Measurements from ENCODE around the gene MSH6.

The MSH6 gene

GRCh38 chr2:47815764-47816163 lies 32.8 kb downstream of the MSH6 start:
- no peaks in the 10 kb centered on the region for H3K9me3 ChIP-seq (ENCODE audit: insufficient read depth, low read depth, low read length)
- H3K4me1 ChIP-seq (ENCODE audit: insufficient read depth, low read length), result no peaks in the 10 kb centered on the region
- H3K27ac ChIP-seq (ENCODE audit: low read length), result no peak overlapping the region
- H3K9ac ChIP-seq (ENCODE audit: low read depth, low read length), result no peak overlapping the region
- peaks cover 90% of the 10 kb centered on the region for H3K36me3 ChIP-seq (ENCODE audit: insufficient read depth, low read depth, low read length)
- no peak overlapping the region for H3K4me3 ChIP-seq (ENCODE audit: low read length)
- H3K27me3 ChIP-seq (ENCODE audit: insufficient read depth, low read length), result no peaks in the 10 kb centered on the region

GRCh38 chr2:47818777-47819176 lies 35.8 kb downstream of the MSH6 start:
- no peak overlapping the region for H3K9ac ChIP-seq (ENCODE audit: low read depth, low read length)
- peaks cover 89% of the 10 kb centered on the region for H3K36me3 ChIP-seq (ENCODE audit: insufficient read depth, low read depth, low read length)

GRCh38 chr2:47819834-47820233 lies 36.9 kb downstream of the MSH6 start:
- Histone ChIP-seq H3K9me3 (ENCODE audit: insufficient read depth, low read depth, low read length) (no peaks in the 10 kb centered on the region), H3K4me1 (ENCODE audit: insufficient read depth, low read length) (no peaks in the 10 kb centered on the region), H3K9ac (ENCODE audit: low read depth, low read length) (no peak overlapping the region), H3K27ac (ENCODE audit: low read length) (no peak overlapping the region), H3K27me3 (ENCODE audit: insufficient read depth, low read length) (no peaks in the 10 kb centered on the region), H3K4me3 (ENCODE audit: low read length) (no peak overlapping the region), H3K36me3 (ENCODE audit: insufficient read depth, low read depth, low read length) (peaks cover 89% of the 10 kb centered on the region)

More at GRCh38 chr2:47818777-47819176, 35.8 kb downstream of the MSH6 start:
- no peaks in the 10 kb centered on the region for H3K9me3 ChIP-seq (ENCODE audit: insufficient read depth, low read depth, low read length)
- no peaks in the 10 kb centered on the region for H3K27me3 ChIP-seq (ENCODE audit: insufficient read depth, low read length)
- no peak overlapping the region for H3K27ac ChIP-seq (ENCODE audit: low read length)
- no peaks in the 10 kb centered on the region for H3K4me1 ChIP-seq (ENCODE audit: insufficient read depth, low read length)
- H3K4me3 ChIP-seq (ENCODE audit: low read length), result no peak overlapping the region

DNA sequence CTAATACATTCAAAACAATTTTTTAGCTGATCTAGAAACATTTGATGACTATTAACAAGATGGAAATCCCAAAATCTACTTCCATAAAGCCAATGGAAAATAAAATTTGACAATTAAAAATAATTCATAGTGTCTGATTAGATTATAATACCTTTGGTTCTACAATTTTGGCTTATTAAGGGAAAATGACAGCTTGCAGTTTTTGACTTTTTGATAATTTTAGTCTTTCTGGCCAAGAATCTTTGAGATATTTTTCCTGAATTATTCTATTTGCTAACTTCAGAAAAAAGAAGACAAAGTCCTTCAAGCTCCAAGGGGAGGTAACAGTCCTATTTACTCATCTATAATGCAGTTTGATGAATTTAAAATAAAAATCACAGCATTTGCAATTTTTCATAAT lies 39.6 kb downstream of the MSH6 start:
- Histone ChIP-seq H3K9me3 (ENCODE audit: insufficient read depth, low read depth, low read length) (no peaks in the 10 kb centered on the region), H3K36me3 (ENCODE audit: insufficient read depth, low read depth, low read length) (peaks cover 77% of the 10 kb centered on the region), H3K4me1 (ENCODE audit: insufficient read depth, low read length) (no peaks in the 10 kb centered on the region), H3K9ac (ENCODE audit: low read depth, low read length) (no peak overlapping the region), H3K27me3 (ENCODE audit: insufficient read depth, low read length) (no peaks in the 10 kb centered on the region), H3K4me3 (ENCODE audit: low read length) (no peak overlapping the region), H3K27ac (ENCODE audit: low read length) (no peak overlapping the region)

DNA sequence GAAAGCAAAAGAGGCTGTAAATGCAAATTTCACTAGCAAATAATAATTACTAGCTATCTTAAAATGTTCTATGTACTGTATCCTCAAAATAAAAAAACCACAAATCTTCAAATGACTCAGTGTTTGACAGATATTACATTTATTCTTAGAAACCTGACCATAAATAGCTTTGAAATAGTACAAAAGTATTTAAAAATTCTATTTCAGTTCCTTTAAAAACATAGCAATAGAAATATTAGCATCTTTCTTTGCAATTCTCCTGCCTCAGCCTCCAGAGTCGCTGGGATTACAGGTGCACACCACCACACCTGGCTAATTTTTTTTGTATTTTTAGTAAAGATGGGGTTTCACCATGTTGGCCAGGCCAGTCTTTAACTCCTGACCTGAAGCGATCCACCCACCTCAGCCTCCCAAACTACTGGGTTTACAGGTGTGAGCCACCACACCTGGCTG lies 50.6 kb downstream of the MSH6 start:
- Histone ChIP-seq H3K27ac (ENCODE audit: low read length) (no peak overlapping the region), H3K9me3 (ENCODE audit: insufficient read depth, low read depth, low read length) (no peaks in the 10 kb centered on the region), H3K4me3 (ENCODE audit: low read length) (no peak overlapping the region), H3K27me3 (ENCODE audit: insufficient read depth, low read length) (no peaks in the 10 kb centered on the region), H3K36me3 (ENCODE audit: insufficient read depth, low read depth, low read length) (peaks cover 94% of the 10 kb centered on the region), H3K9ac (ENCODE audit: low read depth, low read length) (no peak overlapping the region), H3K4me1 (ENCODE audit: insufficient read depth, low read length) (no peaks in the 10 kb centered on the region)

DNA sequence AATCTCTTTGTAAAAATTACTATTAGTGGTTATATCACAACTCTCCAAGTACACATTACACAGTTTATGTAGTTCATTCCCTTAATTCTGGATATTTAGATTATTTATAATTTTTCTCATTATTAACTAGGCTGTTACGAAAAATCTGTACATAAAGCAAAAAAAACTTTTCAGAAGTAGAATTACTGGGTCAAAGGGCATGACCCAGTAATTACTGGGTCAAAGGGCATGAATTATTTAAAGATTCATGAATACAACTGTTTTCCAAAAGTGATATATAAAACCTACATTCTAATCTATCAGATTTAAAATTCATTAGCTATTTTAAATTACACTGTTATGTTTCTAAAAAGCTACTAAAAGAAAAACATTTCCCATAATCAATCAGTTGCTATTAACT lies 55.3 kb downstream of the MSH6 start:
- Histone ChIP-seq H3K4me1 (ENCODE audit: insufficient read depth, low read length) (no peaks in the 10 kb centered on the region), H3K9ac (ENCODE audit: low read depth, low read length) (no peak overlapping the region)

DNA sequence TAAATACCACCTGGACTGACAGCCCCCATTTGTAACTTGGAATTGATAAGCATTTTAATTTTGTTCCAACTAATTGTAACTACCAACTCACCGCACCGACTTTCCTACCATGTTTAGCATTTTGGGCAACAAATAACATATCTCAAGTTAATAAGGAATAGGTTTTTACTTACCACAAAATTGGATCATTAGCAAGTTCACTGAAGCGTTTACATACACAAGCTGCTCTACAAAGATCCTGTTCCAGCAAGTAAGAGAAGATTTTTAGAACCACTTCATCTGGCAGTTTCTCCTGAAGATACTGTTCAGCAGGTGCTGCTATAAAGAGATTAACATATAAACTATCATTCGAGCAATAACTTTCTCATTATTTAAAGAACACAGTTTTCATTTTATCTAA lies 55.7 kb downstream of the MSH6 start:
- H3K4me3 ChIP-seq (ENCODE audit: low read length), result no peak overlapping the region
- H3K9me3 ChIP-seq (ENCODE audit: insufficient read depth, low read depth, low read length), result no peaks in the 10 kb centered on the region
- no peak overlapping the region for H3K9ac ChIP-seq (ENCODE audit: low read depth, low read length)
- no peak overlapping the region for H3K27ac ChIP-seq (ENCODE audit: low read length)
- H3K4me1 ChIP-seq (ENCODE audit: insufficient read depth, low read length), result no peaks in the 10 kb centered on the region
- H3K36me3 ChIP-seq (ENCODE audit: insufficient read depth, low read depth, low read length), result peaks cover 60% of the 10 kb centered on the region
- H3K27me3 ChIP-seq (ENCODE audit: insufficient read depth, low read length), result no peaks in the 10 kb centered on the region

More for the DNA sequence above, 55.3 kb downstream of the MSH6 start:
- Histone ChIP-seq H3K36me3 (ENCODE audit: insufficient read depth, low read depth, low read length) (peaks cover 64% of the 10 kb centered on the region), H3K27ac (ENCODE audit: low read length) (no peak overlapping the region), H3K9me3 (ENCODE audit: insufficient read depth, low read depth, low read length) (no peaks in the 10 kb centered on the region), H3K27me3 (ENCODE audit: insufficient read depth, low read length) (no peaks in the 10 kb centered on the region), H3K4me3 (ENCODE audit: low read length) (no peak overlapping the region)

GRCh38 chr2:47842846-47843245 lies 59.9 kb downstream of the MSH6 start:
- H3K27me3 ChIP-seq (ENCODE audit: insufficient read depth, low read length), result no peaks in the 10 kb centered on the region
- no peaks in the 10 kb centered on the region for H3K9me3 ChIP-seq (ENCODE audit: insufficient read depth, low read depth, low read length)
- H3K4me1 ChIP-seq (ENCODE audit: insufficient read depth, low read length), result no peaks in the 10 kb centered on the region
- H3K27ac ChIP-seq (ENCODE audit: low read length), result no peak overlapping the region
- H3K4me3 ChIP-seq (ENCODE audit: low read length), result no peak overlapping the region
- no peak overlapping the region for H3K9ac ChIP-seq (ENCODE audit: low read depth, low read length)
- peaks cover 18% of the 10 kb centered on the region for H3K36me3 ChIP-seq (ENCODE audit: insufficient read depth, low read depth, low read length)

DNA sequence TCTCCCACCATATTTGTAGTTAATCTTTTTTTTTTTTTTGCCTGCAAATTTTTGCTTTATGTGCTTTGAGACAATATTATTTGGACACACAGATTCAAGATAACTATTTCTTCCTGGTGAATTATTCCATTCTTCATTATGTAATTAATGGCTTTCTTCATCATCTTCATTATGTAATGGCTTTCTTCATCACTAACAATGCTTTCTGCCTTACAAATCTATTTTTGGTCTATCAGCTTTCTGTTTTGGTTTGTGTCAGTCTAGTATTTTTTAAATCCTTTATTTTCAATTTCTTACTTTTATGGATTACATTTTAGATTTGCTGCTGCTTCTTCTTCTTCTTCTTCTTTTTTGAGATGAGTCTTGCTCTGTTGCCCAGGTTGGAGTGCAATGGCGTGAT lies 60.5 kb downstream of the MSH6 start:
- no peaks in the 10 kb centered on the region for H3K4me1 ChIP-seq (ENCODE audit: insufficient read depth, low read length)
- H3K4me3 ChIP-seq (ENCODE audit: low read length), result no peak overlapping the region
- no peak overlapping the region for H3K9ac ChIP-seq (ENCODE audit: low read depth, low read length)
- H3K36me3 ChIP-seq (ENCODE audit: insufficient read depth, low read depth, low read length), result peaks cover 13% of the 10 kb centered on the region
- no peaks in the 10 kb centered on the region for H3K27me3 ChIP-seq (ENCODE audit: insufficient read depth, low read length)
- no peak overlapping the region for H3K27ac ChIP-seq (ENCODE audit: low read length)
- no peaks in the 10 kb centered on the region for H3K9me3 ChIP-seq (ENCODE audit: insufficient read depth, low read depth, low read length)

DNA sequence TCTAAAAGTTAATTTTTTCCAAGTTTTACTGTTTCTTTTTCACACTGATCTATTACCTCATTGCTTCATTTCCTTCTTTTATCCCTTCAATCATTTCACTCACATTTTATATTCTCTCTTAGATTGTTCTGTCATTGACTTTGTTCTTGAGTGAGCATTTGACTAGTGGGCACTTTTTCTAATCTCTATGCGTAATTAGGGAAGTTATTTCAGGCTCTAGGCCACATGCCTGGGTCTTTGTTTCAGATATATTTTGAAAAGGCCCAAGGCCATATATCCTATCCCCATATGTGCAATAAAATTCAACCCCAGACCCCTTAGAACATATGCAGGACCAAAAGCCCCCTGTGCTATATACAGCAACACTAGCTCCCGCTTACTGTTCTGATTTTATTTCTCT lies 61.2 kb downstream of the MSH6 start:
- peaks cover 5% of the 10 kb centered on the region for H3K36me3 ChIP-seq (ENCODE audit: insufficient read depth, low read depth, low read length)
- no peaks in the 10 kb centered on the region for H3K4me1 ChIP-seq (ENCODE audit: insufficient read depth, low read length)
- H3K9ac ChIP-seq (ENCODE audit: low read depth, low read length), result no peak overlapping the region
- no peaks in the 10 kb centered on the region for H3K9me3 ChIP-seq (ENCODE audit: insufficient read depth, low read depth, low read length)
- no peak overlapping the region for H3K27ac ChIP-seq (ENCODE audit: low read length)
- H3K4me3 ChIP-seq (ENCODE audit: low read length), result no peak overlapping the region
- no peaks in the 10 kb centered on the region for H3K27me3 ChIP-seq (ENCODE audit: insufficient read depth, low read length)

DNA sequence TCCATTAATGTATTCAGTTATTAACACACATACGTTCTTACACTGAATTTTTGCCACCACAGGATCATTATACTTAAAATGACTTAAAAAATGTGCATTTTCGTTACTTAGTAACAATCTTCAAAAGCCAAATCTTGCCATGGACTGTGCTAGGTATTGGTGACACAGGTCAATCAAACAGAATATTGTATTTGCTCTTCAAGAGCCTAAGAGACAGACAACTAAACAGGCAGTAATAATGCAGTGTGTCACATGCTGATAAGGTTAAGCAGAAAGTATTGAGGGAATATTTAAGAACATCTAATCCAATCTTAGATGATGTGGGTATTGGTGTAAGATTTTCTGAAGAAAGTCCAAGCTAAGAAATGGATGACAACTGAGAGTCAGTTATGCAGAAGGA lies 66.4 kb downstream of the MSH6 start:
- Histone ChIP-seq H3K4me1 (ENCODE audit: insufficient read depth, low read length) (no peaks in the 10 kb centered on the region), H3K9me3 (ENCODE audit: insufficient read depth, low read depth, low read length) (no peaks in the 10 kb centered on the region), H3K36me3 (ENCODE audit: insufficient read depth, low read depth, low read length) (peaks cover 5% of the 10 kb centered on the region; the same call in 1 of the 2 replicates), H3K27ac (ENCODE audit: low read length) (no peak overlapping the region), H3K9ac (ENCODE audit: low read depth, low read length) (no peak overlapping the region), H3K4me3 (ENCODE audit: low read length) (no peak overlapping the region), H3K27me3 (ENCODE audit: insufficient read depth, low read length) (no peaks in the 10 kb centered on the region)

- Histone ChIP-seq H3K9ac (ENCODE audit: low read depth, low read length) (no peak overlapping the region), H3K36me3 (ENCODE audit: insufficient read depth, low read depth, low read length) (peaks cover 5% of the 10 kb centered on the region; the same call in 1 of the 2 replicates), H3K27ac (ENCODE audit: low read length) (no peak overlapping the region), H3K9me3 (ENCODE audit: insufficient read depth, low read depth, low read length) (no peaks in the 10 kb centered on the region), H3K4me3 (ENCODE audit: low read length) (no peak overlapping the region), H3K4me1 (ENCODE audit: insufficient read depth, low read length) (no peaks in the 10 kb centered on the region), H3K27me3 (ENCODE audit: insufficient read depth, low read length) (no peaks in the 10 kb centered on the region)
Measured at GRCh38 chr2:47850198-47850597, 67.3 kb downstream of the MSH6 start.
